HG03520 (cell line): Measurements from ENCODE around the gene ZNF239.
"Not testable (repeated sequence)": the region's sequence is repeated elsewhere in the genome, so short reads cannot be mapped to it uniquely, and the experiment has no call there.

Source experiments
- ATAC-seq: cut with Tn5 transposase; IDR thresholded peaks from one replicate; pipeline ENCODE4 v1.9.1; 2021; ENCODE audit warnings: mild to moderate bottlenecking, moderate library complexity; ENCODE audit not compliant: unreplicated experiment

ZNF239 gene

DNA sequence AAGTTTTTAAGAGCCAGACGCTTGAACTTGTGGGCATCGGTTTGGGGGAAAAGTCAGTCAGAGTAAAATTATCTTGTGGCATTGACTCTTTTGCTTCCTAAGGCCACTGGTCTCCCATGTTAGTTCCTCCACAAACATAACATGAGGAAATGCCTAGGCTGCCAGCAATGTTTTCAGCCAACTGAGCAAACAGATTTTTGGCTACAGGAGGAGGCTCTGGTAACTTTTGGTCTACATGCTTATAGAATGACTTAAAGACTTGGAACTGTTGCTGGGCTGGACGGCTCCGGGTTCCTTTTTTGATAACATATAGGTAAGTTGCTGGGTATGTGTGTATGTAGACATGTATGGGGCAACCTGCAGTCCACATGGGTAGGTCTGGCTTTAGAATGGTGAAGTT lies 9.6 kb upstream of the ZNF239 start:
- no peak for ATAC-seq

DNA sequence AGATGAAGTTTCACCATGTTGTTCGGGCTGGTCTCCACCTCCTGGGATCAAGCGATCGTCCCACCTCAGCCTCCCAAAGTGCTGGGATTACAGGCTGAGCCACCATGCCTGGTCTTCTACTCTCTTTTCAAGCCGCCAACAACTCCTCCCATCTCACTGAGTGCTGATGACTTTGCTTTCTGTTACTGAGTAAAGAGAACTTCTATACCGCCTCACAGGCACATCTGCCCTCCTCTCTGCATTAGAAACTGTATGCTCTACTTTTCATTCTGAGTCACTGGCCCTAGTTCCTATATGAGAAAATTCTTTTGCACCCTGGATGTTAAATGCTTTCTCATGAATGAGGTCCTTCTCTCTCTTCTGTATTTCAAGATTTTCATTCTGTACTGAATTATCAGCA lies 2.2 kb upstream of the ZNF239 start:
- ATAC-seq: no peak

DNA sequence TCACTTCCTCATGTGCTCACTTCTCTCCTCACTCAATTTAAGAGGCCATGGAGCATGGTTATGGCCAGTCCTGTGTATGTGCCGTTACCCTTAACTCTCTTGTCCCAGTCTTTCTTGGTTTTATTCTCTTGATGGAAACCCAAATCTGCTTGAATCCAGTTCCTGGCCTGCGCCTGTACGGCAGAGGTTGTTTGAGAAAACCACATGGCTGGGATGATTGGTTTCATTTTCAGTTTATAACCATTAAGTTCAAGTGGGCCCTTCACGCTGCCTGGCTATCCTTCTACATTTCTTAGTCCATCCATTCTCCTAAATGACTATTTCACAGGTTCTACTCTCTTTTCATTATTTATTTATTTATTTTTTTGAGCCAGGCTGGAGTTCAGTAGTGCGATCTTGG lies 1.6 kb upstream of the ZNF239 start:
- no peak for ATAC-seq

DNA sequence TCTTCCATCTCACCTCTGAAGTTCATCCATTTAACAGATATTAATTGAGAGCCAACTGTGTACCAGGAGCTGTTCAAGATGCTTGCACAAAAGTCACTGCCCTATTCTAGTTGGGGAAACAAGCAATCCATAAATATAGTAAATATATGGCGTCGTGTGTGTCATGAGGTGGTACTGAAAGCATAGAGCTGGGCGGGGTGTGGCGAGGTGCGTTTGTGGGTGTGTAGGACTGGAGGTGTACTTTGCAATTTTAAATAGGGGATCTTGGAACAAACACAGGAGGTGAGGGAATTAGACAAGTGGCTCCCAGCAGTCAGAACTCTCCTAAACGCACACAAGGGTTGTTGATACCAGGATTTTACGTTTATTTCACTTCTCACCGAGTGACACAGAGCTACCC lies 490 bp upstream of the ZNF239 start:
- ATAC-seq: no peak

GRCh38 chr10:43573250-43574000 lies 991 bp downstream of the ZNF239 start:
- no peak for ATAC-seq

GRCh38 chr10:43570971-43571370 lies 3.4 kb downstream of the ZNF239 start:
- ATAC-seq: no peak

DNA sequence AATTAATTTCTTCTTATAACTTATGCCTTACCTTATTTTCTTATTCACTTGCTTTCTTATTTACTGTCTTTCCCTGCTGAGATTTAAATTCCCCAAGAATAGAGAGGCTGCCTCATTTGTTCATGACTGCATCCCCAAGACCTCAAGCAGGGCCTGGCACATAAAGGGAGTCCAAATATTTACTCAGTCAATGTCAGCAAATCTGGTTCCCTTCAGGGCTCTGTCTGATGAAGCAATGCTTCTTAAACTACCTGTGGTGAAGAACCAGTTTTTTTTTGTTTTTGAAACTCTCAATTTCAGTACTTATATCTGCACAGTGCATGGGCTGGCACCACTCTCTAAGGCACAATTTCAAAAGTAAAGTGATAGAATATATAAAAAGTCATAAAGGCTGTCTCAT lies 4.7 kb downstream of the ZNF239 start:
- ATAC-seq: no peak

DNA sequence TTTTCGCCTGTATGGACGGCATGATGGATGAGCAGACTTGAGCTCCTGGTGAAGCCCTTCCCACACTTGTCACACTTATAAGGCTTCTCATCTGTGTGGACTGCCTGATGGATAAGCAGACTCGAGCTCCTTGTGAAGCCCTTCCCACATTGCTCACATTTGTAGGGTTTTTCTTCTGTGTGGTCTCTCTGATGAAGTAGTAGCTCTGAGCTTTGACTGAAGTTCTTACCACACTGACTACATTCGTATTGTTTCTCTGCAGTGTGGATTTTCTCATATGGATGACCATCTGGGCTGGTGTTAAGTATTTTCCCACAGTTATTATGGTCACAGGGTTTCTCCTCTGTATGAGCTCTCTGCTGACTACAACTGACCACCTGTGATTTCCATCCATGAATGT lies 17.2 kb downstream of the ZNF239 start:
- no peak for ATAC-seq

GRCh38 chr10:43543746-43544145 lies 30.7 kb downstream of the ZNF239 start:
- ATAC-seq: not testable (repeated sequence)

DNA sequence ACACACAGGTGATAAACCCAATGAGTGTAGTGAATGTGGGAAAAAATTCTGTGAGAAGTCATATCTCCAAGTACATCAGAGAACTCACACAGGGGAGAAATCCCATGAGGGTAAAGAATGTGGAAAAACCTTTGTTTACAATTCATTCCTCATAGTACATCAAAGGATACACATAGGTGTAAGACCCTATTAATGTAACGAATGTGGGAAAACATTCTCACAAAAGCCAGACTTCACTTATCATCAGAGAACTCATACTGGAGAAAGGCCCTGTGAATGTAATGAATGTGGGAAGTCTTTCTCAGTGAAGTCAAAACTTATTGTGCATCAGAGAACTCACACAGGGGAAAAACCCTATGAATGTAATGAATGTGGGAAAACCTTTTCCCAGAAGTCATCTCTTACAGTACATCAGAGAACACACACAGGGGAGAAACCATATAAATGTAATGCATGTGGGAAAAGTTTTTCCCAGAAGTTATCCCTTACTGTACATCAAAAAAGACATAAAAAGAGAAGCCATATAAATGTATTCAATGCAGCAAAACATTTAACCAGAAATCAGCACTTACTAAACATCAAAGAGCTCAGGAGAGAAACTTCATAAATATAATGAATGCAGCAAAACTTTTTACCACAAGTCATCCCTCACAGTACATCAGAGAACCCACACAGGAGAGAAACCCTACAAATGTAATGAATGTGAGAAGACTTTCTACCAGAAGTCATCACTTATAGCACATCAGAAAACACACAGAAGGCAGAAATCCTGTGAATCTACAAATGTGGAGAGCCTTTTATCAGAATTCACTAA lies 49.8 kb downstream of the ZNF239 start:
- ATAC-seq: no peak
